PC-3 (cell line): ENCODE data around the gene PHLDB1. TPM values are rescaled to one million over a fixed set of nuclear protein-coding genes. Genes with fewer than 3 reads are reported as not detected.

Source experiments
- ATAC-seq: fragments of 200-7000 bp; cut with Tn5 transposase; 2 replicates; pipeline ENCODE4 v1.9.1; 2020; ENCODE audit warnings: mild to moderate bottlenecking, moderate library complexity
- BruUV-seq: library from RNA; stranded (reverse); fragments of 400-500 nt; replicated peaks from 2 replicates; lab custom pipeline; 2021; lab: Mats Ljungman, UMichigan
- CTCF ChIA-PET: fragments of 300-600 bp; sonication (Branson Sonifier 250); formaldehyde crosslinking; loops from one replicate; lab custom pipeline; 2022; ENCODE audit warnings: antibody characterized with exemption; lab: Charles Lee
- POLR2A ChIA-PET: fragments of 300-600 bp; sonication (Branson Sonifier 250); formaldehyde crosslinking; loops from one replicate; lab custom pipeline; 2022; ENCODE audit warnings: antibody characterized with exemption; ENCODE audit not compliant: unreplicated experiment; lab: Charles Lee
- DNase-seq: peaks from one replicate; pipeline ENCODE4 v3.0.0-alpha.2; 2015
- H2AFZ ChIP-seq: fragments of 300-600 bp; sonication (generic); 2 replicates; pipeline ENCODE4 v1.6.0; 2016; ENCODE audit warnings: antibody characterized with exemption, low read length
- H3F3A ChIP-seq: fragments of 300-600 bp; sonication (generic); one replicate; pipeline ENCODE4 v1.6.0; 2017; ENCODE audit warnings: antibody characterized with exemption, low read length, control low read depth, mild to moderate bottlenecking; ENCODE audit not compliant: unreplicated experiment
- H3K27ac ChIP-seq: fragments of 300-600 bp; sonication (generic); 2 replicates; pipeline ENCODE4 v1.5.1; 2016; ENCODE audit warnings: mild to moderate bottlenecking, low read length
- H3K27me3 ChIP-seq: fragments of 300-600 bp; sonication (generic); 2 replicates; pipeline ENCODE4 v1.6.1; 2016; ENCODE audit warnings: low read length, mixed read lengths
- H3K36me3 ChIP-seq: fragments of 300-600 bp; sonication (generic); 2 replicates; pipeline ENCODE4 v1.6.1; 2016; ENCODE audit warnings: low read depth, mixed run types, low read length, mixed read lengths
- H3K4me1 ChIP-seq: fragments of 300-600 bp; sonication (generic); 2 replicates; pipeline ENCODE4 v1.5.1; 2016; ENCODE audit warnings: low read length; ENCODE audit not compliant: insufficient read depth
- H3K4me2 ChIP-seq: fragments of 300-600 bp; sonication (generic); 2 replicates; pipeline ENCODE4 v1.6.0; 2016; ENCODE audit warnings: low read length
- H3K4me3 ChIP-seq: fragments of 300-600 bp; sonication (generic); 2 replicates; pipeline ENCODE4 v1.5.1; 2016; ENCODE audit warnings: mild to moderate bottlenecking, low read length, mixed read lengths
- H3K79me2 ChIP-seq: fragments of 300-600 bp; sonication (generic); 2 replicates; pipeline ENCODE4 v1.6.1; 2017; ENCODE audit warnings: low read length, mixed read lengths
- H3K9ac ChIP-seq: fragments of 300-600 bp; sonication (generic); 2 replicates; pipeline ENCODE4 v1.6.0; 2016; ENCODE audit warnings: mild to moderate bottlenecking, low read length
- H3K9me2 ChIP-seq: fragments of 300-600 bp; sonication (generic); replicated peaks from 2 replicates; pipeline ENCODE4 v1.6.1; 2016; ENCODE audit warnings: mixed run types, low read length, mixed read lengths
- H3K9me3 ChIP-seq: fragments of 300-600 bp; sonication (generic); 2 replicates; pipeline ENCODE4 v1.6.1; 2016; ENCODE audit warnings: low read length, mixed read lengths
- H4K20me1 ChIP-seq: fragments of 300-600 bp; sonication (generic); 2 replicates; pipeline ENCODE4 v1.6.1; 2016; ENCODE audit warnings: low read length, mixed read lengths
- CTCF ChIP-seq: fragments of 300-600 bp; sonication (generic); conservative IDR thresholded peaks from 2 replicates; pipeline ENCODE4 v1.5.1; 2017; ENCODE audit warnings: antibody characterized with exemption, low read depth, mild to moderate bottlenecking, low read length
- EZH2 ChIP-seq: fragments of 300-600 bp; sonication (generic); IDR thresholded peaks from one replicate; pipeline ENCODE4 v1.6.1; 2017; ENCODE audit warnings: antibody characterized with exemption, mild to moderate bottlenecking, low read length; ENCODE audit not compliant: unreplicated experiment
- EZH2phosphoT487 ChIP-seq: fragments of 300-600 bp; sonication (generic); IDR thresholded peaks from 2 replicates; pipeline ENCODE4 v1.6.1; 2018; ENCODE audit warnings: mild to moderate bottlenecking, antibody characterized with exemption, low read length, borderline replicate concordance
- intact Hi-C: fragments of 100-400 bp; cut with micrococcal nuclease; formaldehyde crosslinking; loops from 2 replicates; pipeline ENCODE4 v1.9.0; 2023
- total RNA-seq: library from RNA; depleted of rRNA; stranded (reverse); fragments of >200 nt; gene quantifications from 2 replicates; pipeline ENCODE4 v1.2.3, GENCODE V29; 2014

The PHLDB1 gene
- total RNA-seq, 1 experiment from 2014 or later: 36.1 TPM

- no peaks in the 10 kb centered on the region for H3K9me2 ChIP-seq
- POLR2A ChIA-PET: interaction anchor here (0.5 to 1.3 kb wide), 2 partner anchors 12 to 15 kb away, joined by 3 read pairs; no protein-coding TSS in a partner anchor
- H3K27me3 ChIP-seq: no peaks in the 10 kb centered on the region
- no peaks in the 10 kb centered on the region for H3K36me3 ChIP-seq
- H3F3A ChIP-seq: no peaks in the 10 kb centered on the region
- H4K20me1 ChIP-seq: no peaks in the 10 kb centered on the region
- H3K9me3 ChIP-seq: no peaks in the 10 kb centered on the region
- H2AFZ ChIP-seq: peak overlapping the region; percentile 71
- DNase-seq (no peak), ATAC-seq (no peak; the same call in 1 of the 2 replicates)
- TF ChIP-seq EZH2phosphoT487: no peak
- no peak for TF ChIP-seq EZH2
- TF ChIP-seq CTCF: no peak
- no TSS peak for BruUV-seq
- CTCF ChIA-PET: interaction anchor here (0.6 to 0.8 kb wide), 3 partner anchors 14 to 123 kb away, joined by 3 to 20 read pairs (median 3); partner anchors contain the start of gene PHLDB1
- H3K27ac ChIP-seq: no peak overlapping the region
- H3K4me1 ChIP-seq: peaks cover 15% of the 10 kb centered on the region; the same call in 1 of the 2 replicates
- no peak overlapping the region for H3K9ac ChIP-seq
- peak overlapping the region; percentile 62 for H3K4me3 ChIP-seq
- peak overlapping the region; percentile 82 for H3K4me2 ChIP-seq
- no peaks in the 10 kb centered on the region for H3K79me2 ChIP-seq
- intact Hi-C loops: loop anchor here (2.0 kb wide), 1 partner anchor 26 kb away; no protein-coding TSS in a partner anchor
Observed at GRCh38 chr11:118635237-118635591, 27.8 kb downstream of the PHLDB1 start.

- no peak for TF ChIP-seq CTCF
- TF ChIP-seq EZH2: no peak
- no peak for TF ChIP-seq EZH2phosphoT487
- no peaks in the 10 kb centered on the region for H3K27me3 ChIP-seq
- ATAC-seq (no peak), DNase-seq (no peak)
- BruUV-seq: no TSS peak
- no peak overlapping the region for H3K4me2 ChIP-seq
- POLR2A ChIA-PET: no interaction called here
- no peaks in the 10 kb centered on the region for H3K9me3 ChIP-seq
- H3K9ac ChIP-seq: no peak overlapping the region
- H3K4me3 ChIP-seq: no peak overlapping the region
- no peaks in the 10 kb centered on the region for H3K9me2 ChIP-seq
- H3K27ac ChIP-seq: no peak overlapping the region
- H3F3A ChIP-seq: no peaks in the 10 kb centered on the region
- no peak overlapping the region for H2AFZ ChIP-seq
- H3K36me3 ChIP-seq: no peaks in the 10 kb centered on the region
- H3K79me2 ChIP-seq: no peaks in the 10 kb centered on the region
- CTCF ChIA-PET: interaction anchor here (0.6 to 0.8 kb wide), 2 partner anchors 14 to 124 kb away, joined by 3 to 20 read pairs; no protein-coding TSS in a partner anchor
- no peaks in the 10 kb centered on the region for H4K20me1 ChIP-seq
- intact Hi-C loops: loop anchor here (2.0 kb wide), 1 partner anchor 27 kb away; no protein-coding TSS in a partner anchor
- H3K4me1 ChIP-seq: peaks cover 15% of the 10 kb centered on the region; the same call in 1 of the 2 replicates
Observed at GRCh38 chr11:118635642-118636041, 28.2 kb downstream of the PHLDB1 start.
